GM23248 (cell line): ENCODE results near the gene ATG16L2.

Experiments used
- EZH2 ChIP-seq: fragments of 200-600 bp; sonication (generic); IDR thresholded peaks from 2 replicates; pipeline ENCODE4 v1.6.1; 2018; ENCODE audit warnings: antibody characterized with exemption, mild to moderate bottlenecking; ENCODE audit not compliant: insufficient read depth, poor library complexity, severe bottlenecking
- EZH2phosphoT487 ChIP-seq: fragments of 200-600 bp; sonication (generic); IDR thresholded peaks from 2 replicates; pipeline ENCODE4 v1.6.1; 2018; ENCODE audit warnings: antibody characterized with exemption, moderate library complexity, mild to moderate bottlenecking, low read depth; ENCODE audit not compliant: insufficient read depth

GRCh38 chr11:72802822-72803221 lies 11.4 kb upstream of the ATG16L2 start:
- TF ChIP-seq EZH2, result no peak
- TF ChIP-seq EZH2phosphoT487, result no peak
